Jurkat, Clone E6-1 (cell line): ENCODE data around the gene PRKCA.
A peak's percentile ranks its signal among the peaks of the same experiment; 100 is the strongest.

Experiments
- DNase-seq: peaks from one replicate; pipeline ENCODE4 v3.0.0-alpha.2; 2011; ENCODE audit warnings: low read depth, low spot score
- H3K4me3 ChIP-seq: 2 replicates; pipeline ENCODE4 v1.5.1; 2011; ENCODE audit warnings: mild to moderate bottlenecking, low read length, control low read depth, moderate library complexity

The PRKCA gene

DNA sequence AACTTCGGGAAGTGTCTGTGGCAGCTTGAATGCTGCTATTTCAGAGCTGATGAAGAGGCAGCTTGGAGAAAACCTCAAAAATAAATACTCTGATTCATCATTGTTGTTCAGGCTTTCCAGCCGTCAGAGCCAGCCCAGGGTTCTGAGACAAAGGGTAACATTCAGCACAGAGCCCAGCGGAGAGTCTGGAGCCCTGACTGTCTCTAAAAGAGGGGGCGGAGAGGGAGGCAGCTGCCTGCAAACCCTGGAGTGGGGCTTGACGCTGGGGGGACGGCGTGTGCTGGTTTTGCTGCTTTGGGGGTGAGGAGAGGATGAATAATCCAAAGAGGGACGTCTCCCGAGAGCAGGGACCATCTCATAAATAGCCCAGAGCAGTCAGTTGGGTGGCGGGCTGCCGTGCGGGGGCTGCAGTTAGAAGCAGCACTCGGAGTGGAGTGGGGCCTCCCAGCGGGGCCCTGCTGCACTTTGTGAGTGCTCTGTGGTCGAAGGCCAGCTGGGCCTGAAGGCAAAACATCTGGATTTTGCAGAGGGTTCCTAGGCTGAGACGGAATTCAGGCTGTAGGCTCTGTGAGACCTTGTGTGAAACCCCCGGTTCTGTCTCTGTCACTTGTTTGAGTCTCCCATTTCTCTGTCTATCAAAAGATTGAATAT is 237.8 kb downstream of the PRKCA start:
- DNase-seq: peak; percentile 78

DNA sequence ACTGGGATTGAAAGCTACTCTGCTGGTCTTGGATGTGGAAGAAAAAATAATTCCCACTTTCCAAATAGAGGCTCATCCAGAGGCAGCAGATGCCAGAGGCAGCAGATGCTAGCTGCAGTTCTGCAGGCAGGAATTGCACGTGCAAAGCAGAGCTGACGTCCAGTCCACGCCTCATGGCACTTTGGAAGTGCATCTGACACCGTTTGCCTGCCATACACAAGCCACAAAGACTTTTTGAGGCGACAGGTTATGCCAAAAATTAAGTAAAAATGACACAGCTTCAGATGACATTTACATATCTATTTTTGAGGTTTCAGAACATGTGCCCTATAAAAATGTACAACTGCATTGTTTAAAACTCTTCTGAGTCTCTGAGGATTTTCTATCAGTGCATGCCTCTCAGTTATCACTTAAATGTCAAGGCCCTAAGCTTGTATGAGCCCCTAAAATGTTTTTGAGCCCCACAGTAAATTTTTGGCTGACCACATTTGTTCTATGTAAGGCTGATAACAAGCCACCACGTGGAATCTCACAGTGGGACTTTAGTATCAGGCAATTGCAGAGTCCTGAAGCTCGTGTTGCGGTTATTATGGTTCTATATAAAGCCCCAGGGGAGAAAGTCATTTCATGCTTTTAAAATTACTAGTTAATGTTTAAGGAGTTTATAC is 239.2 kb downstream of the PRKCA start:
- DNase-seq: peak; percentile 99
- H3K4me3 ChIP-seq: peak overlapping the region; percentile 45

More for the DNA sequence above, 237.8 kb downstream of the PRKCA start:
- peak overlapping the region; percentile 45 for H3K4me3 ChIP-seq

DNA sequence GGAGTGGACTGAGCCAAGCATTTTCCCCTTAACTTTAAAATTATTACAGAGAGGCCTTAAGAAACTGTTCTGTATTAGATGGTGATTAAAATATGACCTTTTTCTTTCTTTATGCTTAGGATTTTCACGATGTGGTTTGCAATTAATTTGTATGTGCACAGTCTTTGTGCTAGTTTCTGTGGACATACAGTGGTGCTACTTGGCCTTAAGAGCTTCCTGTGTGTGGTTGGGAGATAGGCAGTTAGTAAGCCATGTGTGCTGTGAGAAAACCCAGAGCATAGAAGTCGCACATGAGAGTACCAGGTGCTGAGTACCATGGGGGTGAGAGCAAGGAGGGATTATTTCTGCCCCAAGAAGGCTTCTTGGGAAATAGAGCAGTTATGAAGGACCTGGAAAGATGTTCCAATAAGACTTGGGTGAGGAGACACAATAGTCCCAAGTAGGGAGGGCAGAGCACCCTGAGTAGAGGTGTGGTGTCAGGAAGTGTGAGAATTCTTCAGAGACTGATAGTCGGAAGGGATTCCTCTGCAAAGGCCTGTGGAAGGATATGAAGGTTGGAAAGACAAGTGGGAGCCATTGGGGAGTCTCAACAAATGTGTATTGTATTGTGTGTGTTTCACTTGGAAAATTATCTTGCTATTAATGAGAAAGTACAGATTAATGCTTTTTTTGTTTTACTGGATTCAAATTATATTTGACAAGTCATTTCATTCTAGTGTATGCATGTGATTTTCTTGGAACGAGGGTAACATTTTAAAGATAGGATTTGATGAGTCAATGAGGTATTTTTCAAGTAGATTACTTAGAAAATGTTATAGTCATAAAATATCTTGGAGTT is 239.9 kb downstream of the PRKCA start:
- peak; percentile 99 for DNase-seq
- H3K4me3 ChIP-seq: peak overlapping the region; percentile 45

DNA sequence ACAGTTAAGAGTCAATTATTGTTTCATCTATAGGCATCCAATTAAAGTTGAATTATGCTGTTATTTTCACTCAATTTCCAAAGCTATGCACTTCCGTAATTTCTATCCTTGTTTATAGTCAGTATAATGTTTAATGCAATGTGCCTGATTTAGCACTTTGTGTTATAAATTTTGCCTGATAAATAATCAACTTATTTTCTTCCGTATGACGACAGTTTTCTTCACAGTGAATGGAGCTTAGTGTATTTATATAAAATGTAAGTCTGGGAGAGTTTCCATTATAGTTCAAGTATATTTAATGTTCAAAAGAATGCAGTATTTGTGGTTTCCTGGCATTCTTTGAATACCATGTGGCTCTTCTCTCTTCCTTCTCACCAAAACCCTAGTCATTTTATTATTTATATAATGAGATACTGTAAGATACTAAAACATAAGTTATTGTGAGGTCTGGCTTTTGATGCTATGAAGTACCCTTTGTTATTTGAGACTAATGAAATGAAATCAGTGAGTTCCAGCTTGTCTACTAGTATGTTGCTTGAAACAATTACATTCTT is 240.6 kb downstream of the PRKCA start:
- H3K4me3 ChIP-seq: peak overlapping the region; percentile 45
- peak; percentile 66 for DNase-seq

DNA sequence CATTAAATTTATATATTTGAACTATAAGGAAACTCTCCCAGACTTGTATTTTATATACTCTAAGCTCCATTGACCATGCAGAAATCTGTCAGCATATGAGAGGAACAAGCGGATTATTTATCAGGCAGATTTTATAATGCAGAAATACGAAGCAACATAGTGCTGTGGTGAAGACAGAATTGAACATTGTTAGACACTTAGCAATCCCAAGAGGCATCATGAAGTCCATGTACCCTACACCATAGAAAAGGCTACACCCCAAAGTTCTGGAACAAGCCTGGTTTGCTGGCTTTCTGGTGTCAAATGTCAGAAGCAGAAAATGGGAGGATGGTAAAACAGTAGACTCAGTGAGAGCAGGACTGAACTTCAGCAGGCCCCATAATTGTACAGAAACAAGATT is 241.1 kb downstream of the PRKCA start:
- DNase-seq: no peak
- peak overlapping the region; percentile 45 for H3K4me3 ChIP-seq

DNA sequence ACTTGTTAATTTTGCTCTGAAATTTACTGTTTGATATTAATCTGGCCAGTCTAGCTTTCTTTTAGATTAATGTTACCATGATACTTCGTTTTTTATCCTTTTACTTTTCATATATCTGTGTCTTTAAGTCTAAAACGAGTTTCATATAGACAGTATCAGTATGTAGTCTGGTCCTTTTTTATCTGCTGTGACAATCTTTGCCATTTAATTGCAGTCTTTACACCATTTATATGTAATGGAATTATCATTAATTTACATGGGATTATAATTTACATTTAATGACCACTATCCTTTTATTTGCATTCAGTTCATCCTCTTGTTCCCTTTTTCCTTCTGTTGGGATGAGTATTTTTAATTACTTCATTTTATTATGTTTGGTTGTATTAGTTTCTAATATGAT is 243.5 kb downstream of the PRKCA start:
- no peak for DNase-seq
- no peak overlapping the region for H3K4me3 ChIP-seq

DNA sequence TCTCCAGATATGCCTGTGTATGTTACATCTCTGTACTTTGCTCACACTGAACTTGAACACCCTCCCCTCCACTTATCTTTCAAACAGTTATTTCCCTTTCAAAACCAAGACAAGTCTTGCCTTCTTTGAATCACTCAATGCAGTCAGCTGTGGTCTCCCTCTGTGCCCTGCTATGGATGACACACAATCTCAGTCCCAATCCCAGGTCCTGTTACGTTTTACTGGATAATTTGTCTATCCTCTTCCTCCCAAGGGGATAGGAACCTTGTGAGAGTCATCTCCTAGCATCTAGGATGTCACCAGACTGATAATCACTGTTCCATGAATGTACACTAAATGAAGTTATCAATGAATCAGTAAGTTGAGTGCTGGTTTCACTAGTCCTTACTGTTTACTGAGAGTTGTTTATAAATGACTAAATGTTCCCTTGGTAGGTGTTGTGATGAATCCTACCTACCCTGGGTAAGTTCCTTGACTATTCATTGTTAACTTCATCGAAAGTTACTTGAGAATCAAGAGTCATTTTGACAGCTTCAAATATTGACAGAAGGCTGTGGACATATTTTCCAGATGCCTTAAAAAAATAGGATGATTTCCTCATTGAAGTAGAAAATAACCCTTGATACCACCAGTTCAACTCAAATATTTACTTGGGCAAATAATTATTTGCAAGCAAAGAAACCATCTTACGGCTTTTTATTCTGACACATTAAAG is 244.9 kb downstream of the PRKCA start:
- peak; percentile 59 for DNase-seq
- H3K4me3 ChIP-seq: no peak overlapping the region

DNA sequence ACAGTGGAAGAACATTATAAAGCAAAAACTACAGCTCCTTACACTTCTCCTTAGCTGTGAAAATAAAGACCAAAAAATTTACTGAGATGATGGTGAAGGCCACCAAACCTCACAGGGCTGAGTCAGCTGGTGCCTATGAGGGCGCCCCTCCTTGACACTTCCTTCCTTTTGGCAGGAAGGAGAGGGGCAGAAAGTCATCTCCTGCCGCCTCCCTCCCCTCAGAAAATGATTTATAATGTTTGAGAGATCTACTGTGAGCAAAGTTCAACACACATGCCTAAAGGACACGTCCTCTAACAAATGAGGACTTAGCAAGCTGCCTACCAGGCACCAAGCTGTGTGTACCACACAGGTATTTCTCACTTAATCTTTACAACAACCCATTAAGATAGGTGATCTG is 245.7 kb downstream of the PRKCA start:
- H3K4me3 ChIP-seq: no peak overlapping the region; the same call in 1 of the 2 replicates
- no peak for DNase-seq

DNA sequence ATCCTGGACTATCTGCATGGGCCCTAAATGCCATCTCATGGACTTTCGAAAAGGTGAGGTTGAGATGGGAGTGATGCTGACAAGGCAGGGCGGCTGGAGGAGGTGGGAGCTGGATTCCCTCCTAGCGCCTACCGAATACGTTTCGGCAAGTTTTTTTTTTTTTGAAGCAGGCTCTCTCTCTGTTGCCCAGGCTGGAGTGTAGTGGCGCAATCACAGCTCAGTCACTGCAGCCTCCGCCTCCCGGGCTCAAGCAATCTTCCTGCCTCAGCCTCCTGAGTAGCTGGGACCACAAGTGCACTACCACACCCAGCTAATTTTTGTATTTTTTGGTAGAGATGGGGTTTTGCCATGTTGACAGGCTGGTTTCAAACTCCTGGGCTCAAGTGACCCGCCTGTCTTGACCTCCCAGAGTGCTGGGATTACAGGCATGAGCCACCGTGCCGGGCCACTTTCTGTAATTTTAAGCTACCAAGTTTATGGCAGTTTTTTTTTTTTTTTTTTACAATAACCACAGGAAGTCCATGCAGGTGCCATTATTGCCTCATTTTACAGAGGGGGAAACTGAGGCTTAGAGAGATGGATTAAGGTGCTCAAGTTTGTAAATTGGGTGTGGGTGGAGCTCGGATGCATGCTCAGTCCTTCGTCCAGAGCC is 246.4 kb downstream of the PRKCA start:
- DNase-seq: no peak
- no peak overlapping the region for H3K4me3 ChIP-seq

DNA sequence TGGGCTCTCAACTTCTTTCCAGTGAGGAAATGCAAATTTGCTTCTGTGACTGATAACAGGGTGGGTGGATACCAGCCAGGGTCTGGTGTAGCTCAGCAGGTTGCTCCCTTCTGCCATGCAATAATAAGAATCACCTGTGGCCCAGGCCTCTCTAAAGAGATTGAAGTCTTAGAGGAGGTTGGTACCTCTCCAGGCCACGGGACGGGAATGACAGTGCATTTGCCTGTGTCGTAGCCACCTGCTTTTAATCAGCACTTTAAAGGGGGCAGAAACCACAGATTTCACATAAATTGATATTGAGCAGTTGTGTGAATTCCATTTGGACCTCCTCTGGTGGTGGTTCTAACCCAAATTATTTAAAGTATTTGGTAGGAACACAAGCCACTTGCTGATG is 246.9 kb downstream of the PRKCA start:
- DNase-seq: no peak
- no peak overlapping the region for H3K4me3 ChIP-seq

DNA sequence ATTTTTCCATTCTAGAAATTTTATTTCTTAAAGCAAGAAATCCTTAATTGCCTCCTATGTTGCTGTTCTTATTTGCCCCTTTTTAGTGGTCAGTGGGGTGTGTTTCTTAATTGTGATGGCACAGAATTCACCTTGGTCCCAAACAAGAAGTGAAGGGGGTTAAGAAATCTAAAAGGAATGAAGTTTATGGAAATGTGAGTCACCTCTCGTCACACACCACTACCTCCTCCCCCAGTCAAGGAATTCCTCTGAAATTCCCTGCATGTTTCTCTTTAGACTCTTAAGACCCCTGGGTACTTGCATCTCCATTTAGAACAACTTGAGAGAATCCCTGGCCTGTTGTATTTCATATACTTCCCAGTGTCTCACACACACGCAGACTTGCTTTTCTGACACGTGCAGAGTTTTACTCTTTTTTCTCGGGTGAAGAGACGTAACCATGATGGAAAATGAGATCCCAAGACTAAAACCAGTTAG is 247.4 kb downstream of the PRKCA start:
- DNase-seq: no peak
- no peak overlapping the region for H3K4me3 ChIP-seq

DNA sequence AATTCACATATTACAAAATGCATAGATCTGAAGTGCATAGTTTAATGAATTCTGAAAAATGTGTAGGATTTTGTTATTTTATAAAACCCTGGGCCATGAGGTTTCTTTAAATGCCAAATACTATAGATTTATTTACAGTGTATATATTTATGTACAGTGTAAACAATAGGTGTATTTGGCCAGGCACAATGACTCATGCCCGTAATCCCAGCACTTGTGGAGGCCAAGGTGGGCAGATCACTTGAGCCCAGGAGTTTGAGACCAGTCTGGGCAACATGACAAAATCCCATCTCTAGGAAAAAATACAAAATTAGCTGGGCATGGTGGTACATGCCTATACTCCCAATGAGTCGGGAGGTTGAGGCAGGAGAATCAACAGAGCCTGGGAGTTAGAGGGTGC is 249.4 kb downstream of the PRKCA start:
- no peak for DNase-seq
- H3K4me3 ChIP-seq: no peak overlapping the region

DNA sequence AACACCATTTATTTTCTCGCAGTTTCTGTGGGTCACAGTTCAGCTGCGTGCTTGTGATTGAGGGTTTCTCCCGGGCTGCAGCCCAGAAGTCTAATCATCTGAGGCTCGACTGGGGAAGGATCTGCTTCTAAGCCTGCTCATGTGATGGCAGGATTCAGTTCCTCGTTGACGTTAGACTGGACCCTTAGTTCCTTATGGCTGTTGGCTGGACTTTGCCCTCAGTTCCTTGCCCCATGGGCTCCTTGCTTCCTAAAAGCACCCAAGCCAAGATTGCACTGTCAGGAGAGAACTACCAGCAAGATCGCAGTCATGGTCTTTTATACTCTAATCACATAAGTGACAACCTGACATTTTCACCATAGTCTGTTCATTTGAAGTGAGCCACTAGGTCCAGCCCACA is 250.0 kb downstream of the PRKCA start:
- no peak overlapping the region for H3K4me3 ChIP-seq
- DNase-seq: no peak

DNA sequence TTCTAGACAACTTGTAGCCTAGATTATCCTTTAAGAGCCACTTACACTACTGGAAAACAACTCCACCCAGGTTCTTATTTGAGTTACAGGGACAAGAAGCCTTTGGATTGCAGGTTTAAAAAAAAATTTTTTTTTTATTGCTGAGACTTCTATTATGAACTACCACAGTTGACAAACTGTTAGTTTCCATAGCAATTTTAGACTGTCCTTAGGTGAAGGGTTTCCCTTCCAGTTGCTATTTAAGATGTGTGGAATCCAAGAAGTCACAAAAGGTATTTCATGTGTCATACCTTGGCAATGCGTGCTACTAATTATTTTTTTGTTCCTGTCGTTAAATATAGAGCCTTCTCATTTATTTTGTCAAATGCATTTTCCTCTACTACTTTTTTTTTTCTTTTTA is 253.2 kb downstream of the PRKCA start:
- no peak for DNase-seq
- H3K4me3 ChIP-seq: no peak overlapping the region

DNA sequence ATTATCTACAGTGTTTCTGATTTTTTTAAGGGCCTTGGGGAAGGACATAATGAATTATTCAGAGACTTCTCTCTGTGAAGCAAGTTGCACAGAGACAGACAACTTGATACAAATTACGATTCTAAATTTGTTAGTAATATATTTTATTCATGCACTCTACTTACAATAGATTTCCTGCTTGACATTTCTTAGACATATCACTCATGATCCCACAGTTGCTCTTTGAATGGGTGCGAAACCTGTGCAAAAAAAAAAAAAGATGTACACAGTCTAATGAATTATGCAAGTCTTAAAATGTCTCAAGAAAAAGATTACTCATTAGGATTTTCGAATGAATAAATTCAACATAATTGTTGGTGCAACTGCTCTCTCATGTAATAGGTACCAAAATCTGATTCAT is 254.8 kb downstream of the PRKCA start:
- DNase-seq: no peak

DNA sequence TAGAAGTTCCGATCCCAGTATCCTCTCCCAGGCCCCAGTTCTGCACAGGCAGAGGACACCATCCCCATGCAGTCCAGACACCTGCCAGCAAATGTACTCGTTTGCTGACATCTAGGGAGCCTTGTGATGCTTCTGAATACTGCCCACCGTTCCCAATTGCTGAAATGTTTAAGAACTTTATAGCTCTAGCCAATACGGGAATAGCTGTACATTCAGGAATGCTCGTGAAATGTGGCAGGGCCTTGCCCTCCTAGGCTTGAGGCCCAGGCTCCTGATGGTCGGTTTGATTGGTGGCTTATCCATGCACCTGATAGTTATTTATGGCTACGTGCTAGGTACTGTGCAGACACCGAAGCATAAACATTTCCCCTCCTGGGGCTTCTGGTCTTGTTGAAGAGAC is 255.5 kb downstream of the PRKCA start:
- H3K4me3 ChIP-seq: no peak overlapping the region
- no peak for DNase-seq

More for the DNA sequence above, 254.8 kb downstream of the PRKCA start:
- no peak overlapping the region for H3K4me3 ChIP-seq

DNA sequence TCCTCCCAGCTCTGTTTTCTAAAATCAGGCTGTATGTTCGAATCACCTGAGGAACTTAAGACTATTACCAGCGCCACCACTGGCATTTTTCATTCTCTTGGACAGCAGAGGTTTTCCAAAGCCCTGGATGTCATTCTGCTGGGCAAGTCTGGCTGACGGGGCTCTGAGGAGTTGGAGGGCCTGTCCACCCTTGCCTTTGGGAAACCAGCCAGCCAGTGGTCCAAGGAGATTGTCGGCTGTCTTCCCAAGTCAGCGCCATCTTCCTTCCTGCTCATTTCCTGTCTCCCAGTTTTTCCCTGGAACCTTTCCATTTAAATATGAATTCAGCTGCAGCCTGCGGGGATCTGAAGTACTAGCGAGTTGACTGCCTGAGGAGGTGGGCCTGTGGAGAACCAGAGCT is 258.3 kb downstream of the PRKCA start:
- DNase-seq: no peak

DNA sequence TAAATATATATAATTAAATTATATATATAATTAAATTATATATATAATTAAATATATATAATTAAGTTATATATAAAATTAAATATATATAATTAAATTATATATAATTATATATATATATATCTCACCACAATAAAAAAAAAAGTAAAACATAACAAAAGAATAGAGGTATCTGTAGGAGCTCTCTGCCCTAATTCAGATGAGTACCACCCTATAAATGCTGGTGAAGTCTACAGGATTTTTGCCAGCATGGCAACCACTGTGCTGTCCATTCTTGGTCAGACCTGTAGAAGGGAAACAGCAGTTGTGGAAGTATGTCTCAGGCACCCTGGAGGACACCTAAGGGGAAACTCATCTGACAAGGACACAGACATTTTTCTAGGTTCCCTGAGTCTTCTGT is 259.7 kb downstream of the PRKCA start:
- DNase-seq: no peak
- H3K4me3 ChIP-seq: no peak overlapping the region

More for the DNA sequence above, 258.3 kb downstream of the PRKCA start:
- no peak overlapping the region for H3K4me3 ChIP-seq
